GM19238 (cell line): ENCODE data around the gene CCDC102A.

Experiments
- DNase-seq: peaks from one replicate; pipeline ENCODE4 v3.0.0; 2011; ENCODE audit warnings: low spot score; ENCODE audit not compliant: insufficient read length

CCDC102A gene

DNA sequence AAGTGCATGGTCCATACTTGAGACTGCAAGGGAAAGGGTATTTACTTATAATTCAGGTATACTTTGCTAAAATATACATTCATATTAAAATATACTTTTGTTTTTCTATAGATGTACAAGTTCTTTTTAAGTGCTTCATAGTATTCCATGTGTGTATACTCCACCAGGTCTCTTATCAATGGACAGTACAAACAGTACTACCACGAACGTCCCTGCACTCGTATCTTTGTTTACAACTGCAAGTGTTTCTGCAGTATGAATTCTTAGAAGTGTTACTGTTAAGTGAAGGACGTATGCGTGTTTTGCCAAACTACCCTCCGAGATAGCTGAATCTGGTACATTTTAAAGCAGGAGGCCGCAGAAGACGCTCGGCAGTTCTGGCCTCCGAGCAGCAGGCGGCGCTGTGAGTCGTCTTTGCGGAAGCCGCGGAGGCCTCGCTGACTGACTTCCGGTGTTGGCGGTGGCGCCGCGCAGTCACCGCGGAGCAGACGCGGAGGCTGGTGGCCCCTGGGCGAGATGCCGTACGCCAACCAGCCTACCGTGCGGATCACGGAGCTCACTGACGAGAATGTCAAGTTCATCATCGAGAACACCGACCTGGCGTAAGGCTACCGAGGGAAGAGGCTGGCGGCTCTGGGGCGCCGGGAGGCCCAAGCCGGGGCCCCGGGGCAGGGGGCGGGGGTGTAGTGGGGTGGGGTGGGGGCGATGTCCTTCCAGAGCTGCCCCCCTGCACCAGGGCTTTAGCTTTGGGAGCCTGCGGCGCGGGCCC is 74.0 kb downstream of the CCDC102A start, which contains the start of gene POLR2C:
TSS of gene POLR2C (plus strand) at position 471 of the 769 bp plus-strand sequence. CDS start at position 517, 46 bp downstream.
- peak; percentile 94 for DNase-seq
